ENCODE results near the gene PAQR9.

- TF ChIP-seq CTCF (IDR thresholded peaks at IDR 0.05; ENCODE audit: extremely low read depth in 1 of 2, insufficient read depth in 1 of 2, low read depth in 1 of 2, low read length in 2 of 2), result no peak
- TF ChIP-seq EZH2 (IDR thresholded peaks at IDR 0.05; ENCODE audit: borderline replicate concordance, low read depth, low read length, severe bottlenecking), result no peak
- TF ChIP-seq POLR2A (IDR thresholded peaks at IDR 0.05; ENCODE audit: low read depth, low read length), result no peak
- TF ChIP-seq POLR2AphosphoS5 (IDR thresholded peaks at IDR 0.05; ENCODE audit: insufficient read depth, low read depth, low read length), result no peak
- TF ChIP-seq MAX (IDR thresholded peaks at IDR 0.05; ENCODE audit: insufficient read depth, insufficient read length), result no peak
- TF ChIP-seq JUN (IDR thresholded peaks at IDR 0.05; ENCODE audit: borderline replicate concordance, insufficient read depth, insufficient read length, low read depth), result no peak
- no peak for TF ChIP-seq MYC (IDR thresholded peaks at IDR 0.05; ENCODE audit: low read depth, low read length)
- no peak for TF ChIP-seq GATA2 (IDR thresholded peaks at IDR 0.05; ENCODE audit: insufficient read depth, insufficient read length, low read depth, low read length)
- TF ChIP-seq FOS (IDR thresholded peaks at IDR 0.05; ENCODE audit: borderline replicate concordance, insufficient read depth, low read length), result no peak
Observed at GRCh38 chr3:142962175-142962519, 1.3 kb downstream of the PAQR9 start.

All from endothelial cell of umbilical vein (primary cell).